Measurements from ENCODE around the gene MMAB. TPM values are rescaled to one million over a fixed set of nuclear protein-coding genes. Genes with fewer than 3 reads are reported as not detected.

Gene MMAB
- total and polyA plus RNA-seq, 10 of the 15 experiments (the other 5 are each of a cell fraction or from before 2014, with no cell fraction given): 10.6 to 65.3 (median 45.2) TPM

GRCh38 chr12:109621211-109621694 is 47.9 kb upstream of the MMAB start (continued):
- no peak for TF ChIP-seq ZNF592 (IDR thresholded peaks at IDR 0.05)

GRCh38 chr12:109619002-109619604 is 45.8 kb upstream of the MMAB start:
- WGBS (ENCODE audit: insufficient coverage, insufficient replicate concordance, low lambda C conversion rate, missing lambda C conversion rate): 55% methylated on average over 8 of the region's 8 CpGs
- ChIA-PET RAD21 (ENCODE audit: unreplicated experiment) (no interaction called here), POLR2A (no interaction called here), CTCF (interaction anchor here (0.9 kb wide), 1 partner anchor 22 kb away, joined by 3 read pairs; no protein-coding TSS in a partner anchor), SMC1A (ENCODE audit: uncharacterized antibody, unreplicated experiment) (interaction anchor here (0.9 kb wide), 1 partner anchor 22 kb away, joined by 3 read pairs; no protein-coding TSS in a partner anchor)
- no peaks in the 10 kb centered on the region for H3K9me3 ChIP-seq (replicated peaks; ENCODE audit: control insufficient read depth, insufficient read depth, low read length)
- H3K27me3 ChIP-seq (replicated peaks in 1 of 2; ENCODE audit: control insufficient read depth in 2 of 2, insufficient read depth in 2 of 2, low read length in 1 of 2): peaks cover 5 to 6% of the 10 kb centered on the region in 2 experiments
- H3K79me2 ChIP-seq (ENCODE audit: control insufficient read depth, insufficient read depth, low read length): no peaks in the 10 kb centered on the region
- ATAC-seq (no peak), DNase-seq (ENCODE audit: low read depth, low spot score) (no peak), FAIRE-seq (no peak)
- no peaks in the 10 kb centered on the region for H3K4me1 ChIP-seq (ENCODE audit: control insufficient read depth, insufficient read depth, low read length)
- H3K36me3 ChIP-seq (ENCODE audit: control insufficient read depth in 2 of 2, insufficient read depth in 2 of 2, low read length in 1 of 2): no peaks in the 10 kb centered on the region
- H4K20me1 ChIP-seq (ENCODE audit: control insufficient read depth, insufficient read depth): no peaks in the 10 kb centered on the region
- BruUV-seq (replicated peaks): no TSS peak
- TF ChIP-seq ZBTB4 (CRISPR knock-in tag; IDR thresholded peaks at IDR 0.05) (no peak), ZNF217 (IDR thresholded peaks at IDR 0.05) (no peak), JUND (IDR thresholded peaks at IDR 0.05; ENCODE audit: low read depth, low read length) (no peak), FOS (IDR thresholded peaks at IDR 0.05; ENCODE audit: borderline replicate concordance, extremely low read depth, insufficient read length) (no peak), PML (IDR thresholded peaks at IDR 0.05; ENCODE audit: low read length) (no peak), SP1 (IDR thresholded peaks at IDR 0.05; ENCODE audit: low read depth, low read length) (no peak), DPF2 (IDR thresholded peaks at IDR 0.05) (no peak), SKIL (IDR thresholded peaks at IDR 0.05; ENCODE audit: low read depth, poor library complexity, severe bottlenecking) (no peak), RBBP5 (conservative IDR thresholded peaks at IDR 0.05) (no peak)
- no peak overlapping the region for H3K4me3 ChIP-seq
- H3K4me2 ChIP-seq (ENCODE audit: control insufficient read depth, insufficient read depth): no peak overlapping the region
- no peak overlapping the region for H3K27ac ChIP-seq (ENCODE audit: control insufficient read depth, insufficient read depth)
- H2AFZ ChIP-seq (ENCODE audit: control insufficient read depth, low read depth, low read length): no peak overlapping the region
- no peak overlapping the region for H3K9ac ChIP-seq (ENCODE audit: control insufficient read depth, insufficient read depth, low read length)
- in situ Hi-C loops (cut with MboI): no loop called here
- intact Hi-C loops (cut with micrococcal nuclease; ENCODE audit: unreplicated experiment): no loop called here

All from GM12878 (cell line).